A673 (cell line): ENCODE measurements around the gene PFKM. TPM values are rescaled to one million over a fixed set of nuclear protein-coding genes. Genes with fewer than 3 reads are reported as not detected.

ENCODE experiments used
- BruUV-seq: library from RNA; stranded (reverse); fragments of 400-500 nt; replicated peaks from 2 replicates; lab custom pipeline; 2021; lab: Mats Ljungman, UMichigan
- CTCF ChIA-PET: fragments of 300-600 bp; sonication (Branson Sonifier 250); formaldehyde crosslinking; loops from one replicate; lab custom pipeline; 2022; ENCODE audit warnings: antibody characterized with exemption; lab: Charles Lee
- POLR2A ChIA-PET: fragments of 300-600 bp; sonication (Branson Sonifier 250); formaldehyde crosslinking; loops from one replicate; lab custom pipeline; 2022; ENCODE audit warnings: antibody characterized with exemption; ENCODE audit not compliant: low non-redundant PET; lab: Charles Lee
- DNase-seq: peaks from one replicate; pipeline ENCODE4 v3.0.0-alpha.2; 2015; ENCODE audit warnings: low spot score
- H3K27ac ChIP-seq: fragments of 200-600 bp; sonication (generic); 2 replicates; pipeline ENCODE4 v1.5.1; 2016; ENCODE audit warnings: mixed run types, low read depth, mild to moderate bottlenecking, mixed read lengths, antibody characterized with exemption, low read length; ENCODE audit not compliant: poor library complexity, severe bottlenecking
- H3K27me3 ChIP-seq: fragments of 200-600 bp; sonication (generic); replicated peaks from 2 replicates; pipeline ENCODE4 v1.6.1; 2017; ENCODE audit warnings: mixed run types, low read depth, mild to moderate bottlenecking, mixed read lengths, antibody characterized with exemption, low read length; ENCODE audit not compliant: insufficient read depth, poor library complexity
- H3K36me3 ChIP-seq: fragments of 200-600 bp; sonication (generic); 2 replicates; pipeline ENCODE4 v1.6.1; 2016; ENCODE audit warnings: mixed run types, mild to moderate bottlenecking, mixed read lengths, antibody characterized with exemption, low read length; ENCODE audit not compliant: insufficient read depth, poor library complexity, severe bottlenecking
- H3K4me1 ChIP-seq: fragments of 200-600 bp; sonication (generic); 2 replicates; pipeline ENCODE4 v1.6.1; 2017; ENCODE audit warnings: mixed run types, mild to moderate bottlenecking, mixed read lengths, antibody characterized with exemption, low read length; ENCODE audit not compliant: insufficient read depth, poor library complexity, severe bottlenecking
- H3K4me3 ChIP-seq: fragments of 200-600 bp; sonication (generic); 2 replicates; pipeline ENCODE4 v1.5.1; 2016; ENCODE audit warnings: low read depth, mixed run types, mild to moderate bottlenecking, mixed read lengths, low read length; ENCODE audit not compliant: poor library complexity, severe bottlenecking
- H3K9me3 ChIP-seq: fragments of 200-600 bp; sonication (generic); 2 replicates; pipeline ENCODE4 v1.6.1; 2016; ENCODE audit warnings: mixed run types, low read depth, mild to moderate bottlenecking, mixed read lengths, antibody characterized with exemption, low read length; ENCODE audit not compliant: poor library complexity, severe bottlenecking
- CTCF ChIP-seq: fragments of 300-800, 200-600 bp; sonication (generic); conservative IDR thresholded peaks from 2 replicates; pipeline ENCODE4 v1.5.1; 2017; ENCODE audit warnings: low read depth, mild to moderate bottlenecking, antibody characterized with exemption, low read length, moderate library complexity, mixed read lengths
- EZH2 ChIP-seq: fragments of 200-600 bp; sonication (generic); IDR thresholded peaks from 2 replicates; pipeline ENCODE4 v1.6.1; 2017; ENCODE audit warnings: borderline replicate concordance, low read depth, mild to moderate bottlenecking, mixed read lengths, antibody characterized with exemption, low read length; ENCODE audit not compliant: poor library complexity, severe bottlenecking
- intact Hi-C: fragments of 100-400 bp; cut with micrococcal nuclease; formaldehyde crosslinking; loops from one replicate; pipeline ENCODE4 v1.10.0; 2022; ENCODE audit not compliant: unreplicated experiment
- total RNA-seq: library from RNA; stranded (reverse); gene quantifications from 2 replicates; pipeline ENCODE4 v1.2.3, GENCODE V29; 2021

Gene PFKM
- total RNA-seq, 1 experiment from 2014 or later, result 114 TPM

GRCh38 chr12:48175613-48176416 is 56.7 kb downstream of the PFKM start:
- Histone ChIP-seq H3K27ac (peak overlapping the region; percentile 71), H3K4me1 (peaks cover 14% of the 10 kb centered on the region), H3K27me3 (no peaks in the 10 kb centered on the region), H3K36me3 (no peaks in the 10 kb centered on the region), H3K9me3 (no peaks in the 10 kb centered on the region), H3K4me3 (peak overlapping the region; percentile 5)
- ChIA-PET CTCF (no interaction called here), POLR2A (no interaction called here)
- no peak for DNase-seq
- no TSS peak for BruUV-seq
- intact Hi-C loops, result no loop called here
- TF ChIP-seq CTCF, result no peak
- no peak for TF ChIP-seq EZH2

GRCh38 chr12:48176417-48176751 is 57.2 kb downstream of the PFKM start:
- Histone ChIP-seq H3K4me3 (no peak overlapping the region), H3K36me3 (no peaks in the 10 kb centered on the region), H3K9me3 (no peaks in the 10 kb centered on the region), H3K27ac (no peak overlapping the region), H3K27me3 (no peaks in the 10 kb centered on the region), H3K4me1 (peaks cover 14% of the 10 kb centered on the region)
- DNase-seq, result no peak
- POLR2A ChIA-PET, result no interaction called here
- TF ChIP-seq CTCF, result no peak
- TF ChIP-seq EZH2, result no peak
- CTCF ChIA-PET, result no interaction called here
- intact Hi-C loops, result no loop called here
- BruUV-seq, result no TSS peak

- no peaks in the 10 kb centered on the region for H3K36me3 ChIP-seq
- BruUV-seq, result no TSS peak
- DNase-seq, result no peak
- H3K27ac ChIP-seq, result no peak overlapping the region
- intact Hi-C loops, result no loop called here
- peaks cover 5% of the 10 kb centered on the region for H3K27me3 ChIP-seq
- ChIA-PET CTCF (no interaction called here), POLR2A (no interaction called here)
- H3K4me1 ChIP-seq, result peaks cover 22% of the 10 kb centered on the region
- no peaks in the 10 kb centered on the region for H3K9me3 ChIP-seq
- no peak overlapping the region for H3K4me3 ChIP-seq
- no peak for TF ChIP-seq EZH2
- no peak for TF ChIP-seq CTCF
Measured at GRCh38 chr12:48177982-48178381, 58.8 kb downstream of the PFKM start.
